Gastrocnemius medialis (tissue), 4 donors: ENCODE results near the gene DRD1. TPM values are rescaled to one million over a fixed set of nuclear protein-coding genes. Genes with fewer than 3 reads are reported as not detected.

Experiments
- ATAC-seq, 2 donors: fragments of 150-250 bp; one replicate each; pipeline ENCODE4 v1.9.1; 2016
- DNase-seq, 2 donors: peaks; one replicate each; pipeline ENCODE4 v3.0.0-alpha.2; 2019
- H3K27ac ChIP-seq, 4 donors: fragments of 200-600 bp; sonication (generic); 1 replicate in 1 of 4; 2 replicates in 3 of 4; pipeline ENCODE4 v1.5.1; 2016 to 2018; ENCODE audit warnings: mild to moderate bottlenecking in 2 of 4, moderate library complexity in 1 of 4
- H3K27me3 ChIP-seq, 3 donors: fragments of 200-600 bp; sonication (generic) in 2 of 3; 1 replicate in 1 of 3; 2 replicates in 2 of 3; pipeline versions ENCODE4 v1.5.1 to v1.6.0; 2016 to 2019; ENCODE audit warnings: mild to moderate bottlenecking in 1 of 3, moderate library complexity in 1 of 3
- H3K36me3 ChIP-seq, 2 donors: fragments of 200-600 bp; sonication (generic) in 1 of 2; one replicate each; pipeline ENCODE4 v1.5.1; 2017 to 2018
- H3K4me1 ChIP-seq, 2 donors: fragments of 200-600 bp; sonication (generic) in 1 of 2; one replicate each; pipeline ENCODE4 v1.5.1; 2016 to 2017; ENCODE audit warnings: mild to moderate bottlenecking in 2 of 2
- H3K4me3 ChIP-seq, 4 donors: fragments of 200-600 bp; sonication (generic) in 3 of 4; 1 replicate in 1 of 4; 2 replicates in 3 of 4; pipeline ENCODE4 v1.5.1; 2016 to 2019; ENCODE audit warnings: mild to moderate bottlenecking in 2 of 4
- H3K9me3 ChIP-seq, 3 donors: fragments of 200-600 bp; sonication (generic) in 2 of 3; 1 replicate in 1 of 3; 2 replicates in 2 of 3; pipeline ENCODE4 v1.5.1; 2016 to 2019
- CTCF ChIP-seq, 5 experiments: fragments of 450-650 bp in 3 of 5; fragments of 200-600 bp in 2 of 5; sonication (generic) in 2 of 5; IDR thresholded peaks in 4 of 5; conservative IDR thresholded peaks in 1 of 5; 1 replicate in 4 of 5; 2 replicates in 1 of 5; pipeline ENCODE4 v1.5.1; 2016 to 2019; ENCODE audit warnings: antibody characterized with exemption in 5 of 5, mild to moderate bottlenecking in 3 of 5, moderate library complexity in 3 of 5
- POLR2A ChIP-seq, 2 donors: fragments of 450-650 bp; IDR thresholded peaks; one replicate each; pipeline ENCODE4 v1.6.1; 2017; ENCODE audit warnings: antibody characterized with exemption in 2 of 2, mild to moderate bottlenecking in 2 of 2, moderate library complexity in 2 of 2
- in situ Hi-C, 4 donors: fragments of 200-750 bp; cut with MboI; loops; one replicate each; pipeline versions ENCODE4 v1.15.0 to v1.8.0; 2017; ENCODE audit warnings: low sequenced_read_pairs in 4 of 4
- intact Hi-C: fragments of 100-400 bp; cut with DNase I; formaldehyde crosslinking; loops from one replicate; pipeline ENCODE4 v1.15.1; 2023; ENCODE audit warnings: low total_unique reads
- total RNA-seq, 4 donors: library from RNA; depleted of rRNA; stranded (reverse); fragments of >200 nt; gene quantifications; one replicate each; pipeline versions ENCODE4 v1.1.0 to v1.2.3, GENCODE V29; 2016

DRD1 gene
- total RNA-seq, 4 donors from 2014 or later, result not detected

- peak in 1 of 2 donors; percentile 17 for ATAC-seq
These were observed 34.0 kb upstream of the DRD1 start for GRCh38 chr5:175478008-175478383.

GRCh38 chr5:175477440-175477839, 33.5 kb upstream of the DRD1 start:
- ATAC-seq (no peak), DNase-seq (no peak)
- Histone ChIP-seq H3K9me3 (no peaks in the 10 kb centered on the region), H3K27me3 (no peaks in the 10 kb centered on the region), H3K4me3 (no peak overlapping the region), H3K4me1 (peaks cover 9 to 18% of the 10 kb centered on the region in 2 donors), H3K27ac (no peak overlapping the region), H3K36me3 (no peaks in the 10 kb centered on the region)
- in situ Hi-C loops (no loop called here), intact Hi-C loops (loop anchor here (10.0 kb wide), 1 partner anchor 633 kb away; no protein-coding TSS in a partner anchor)
- TF ChIP-seq POLR2A (IDR thresholded peaks at IDR 0.05) (no peak), CTCF (IDR thresholded peaks at IDR 0.05 in 4 of 5, conservative IDR thresholded peaks at IDR 0.05 in 1 of 5) (no peak)

More at GRCh38 chr5:175478008-175478383, 34.0 kb upstream of the DRD1 start:
- in situ Hi-C loops, result no loop called here
- Histone ChIP-seq H3K27me3 (no peaks in the 10 kb centered on the region), H3K4me1 (peaks cover 9 to 18% of the 10 kb centered on the region in 2 donors), H3K4me3 (peak overlapping the region; percentile 74 to 93 (median 84)), H3K36me3 (no peaks in the 10 kb centered on the region), H3K9me3 (no peaks in the 10 kb centered on the region), H3K27ac (peak overlapping the region; percentile 53 to 81 (median 76))
- intact Hi-C loops, result loop anchor here (10.0 kb wide), 1 partner anchor 633 kb away; no protein-coding TSS in a partner anchor
- no peak for DNase-seq
- no peak for TF ChIP-seq POLR2A (IDR thresholded peaks at IDR 0.05)
- TF ChIP-seq CTCF (IDR thresholded peaks at IDR 0.05 in 4 of 5, conservative IDR thresholded peaks at IDR 0.05 in 1 of 5), result no peak

- intact Hi-C loops, result loop anchor here (10.0 kb wide), 1 partner anchor 630 kb away; no protein-coding TSS in a partner anchor
- no peaks in the 10 kb centered on the region for H3K36me3 ChIP-seq
These were observed 31.3 kb upstream of the DRD1 start for GRCh38 chr5:175475248-175475647.

GRCh38 chr5:175472378-175472777, 28.4 kb upstream of the DRD1 start:
- TF ChIP-seq POLR2A (IDR thresholded peaks at IDR 0.05) (no peak), CTCF (IDR thresholded peaks at IDR 0.05 in 4 of 5, conservative IDR thresholded peaks at IDR 0.05 in 1 of 5) (no peak)
- no peaks in the 10 kb centered on the region for H3K4me1 ChIP-seq
- DNase-seq, result no peak
- H3K4me3 ChIP-seq, result no peak overlapping the region
- intact Hi-C loops (loop anchor here (10.0 kb wide), 1 partner anchor 628 kb away; no protein-coding TSS in a partner anchor), in situ Hi-C loops (no loop called here)
- no peaks in the 10 kb centered on the region for H3K36me3 ChIP-seq
- no peak overlapping the region for H3K27ac ChIP-seq
- H3K9me3 ChIP-seq, result no peaks in the 10 kb centered on the region
- no peaks in the 10 kb centered on the region for H3K27me3 ChIP-seq
- no peak for ATAC-seq

More at GRCh38 chr5:175475248-175475647, 31.3 kb upstream of the DRD1 start:
- Histone ChIP-seq H3K4me1 (peaks cover 9 to 15% of the 10 kb centered on the region in 2 donors), H3K27me3 (no peaks in the 10 kb centered on the region), H3K27ac (no peak overlapping the region), H3K4me3 (no peak overlapping the region), H3K9me3 (no peaks in the 10 kb centered on the region)
- TF ChIP-seq POLR2A (IDR thresholded peaks at IDR 0.05), result no peak
- no peak for TF ChIP-seq CTCF (IDR thresholded peaks at IDR 0.05 in 4 of 5, conservative IDR thresholded peaks at IDR 0.05 in 1 of 5)
- no peak for ATAC-seq
- no peak for DNase-seq
- in situ Hi-C loops, result no loop called here

GRCh38 chr5:175471628-175472027, 27.6 kb upstream of the DRD1 start:
- Histone ChIP-seq H3K36me3 (no peaks in the 10 kb centered on the region), H3K27ac (no peak overlapping the region), H3K9me3 (no peaks in the 10 kb centered on the region), H3K4me3 (no peak overlapping the region), H3K4me1 (no peaks in the 10 kb centered on the region), H3K27me3 (no peaks in the 10 kb centered on the region)
- TF ChIP-seq POLR2A (IDR thresholded peaks at IDR 0.05) (no peak), CTCF (IDR thresholded peaks at IDR 0.05 in 4 of 5, conservative IDR thresholded peaks at IDR 0.05 in 1 of 5) (no peak)
- intact Hi-C loops (loop anchor here (10.0 kb wide), 1 partner anchor 627 kb away; no protein-coding TSS in a partner anchor), in situ Hi-C loops (no loop called here)
- ATAC-seq, result no peak
- DNase-seq, result no peak
